ENCODE measurements around the gene TBCCD1. TPM values are rescaled to one million over a fixed set of nuclear protein-coding genes. Genes with fewer than 3 reads are reported as not detected.

The TBCCD1 gene
- 10.8 TPM for polyA plus RNA-seq (2012; ENCODE audit: missing spikeins)

- peak; percentile 98 for TF ChIP-seq POLR2A (IDR thresholded peaks at IDR 0.05; ENCODE audit: low read depth, low read length)
- peak; percentile 96 for TF ChIP-seq POLR2AphosphoS5 (IDR thresholded peaks at IDR 0.05; ENCODE audit: low read depth, low read length)
- peak; percentile 80 for TF ChIP-seq TAF1 (IDR thresholded peaks at IDR 0.05; ENCODE audit: borderline replicate concordance, low read depth, low read length)
- peak; percentile 96 for FAIRE-seq
- peak; percentile 66 for DNase-seq (ENCODE audit: insufficient read length)
These were observed at the start of gene TBCCD1 for GRCh38 chr3:186567072-186567921. Gene TBCCD1 (minus strand): TSS chr3:186567339. CDS start chr3:186564329, 3,010 bp downstream.

DNA sequence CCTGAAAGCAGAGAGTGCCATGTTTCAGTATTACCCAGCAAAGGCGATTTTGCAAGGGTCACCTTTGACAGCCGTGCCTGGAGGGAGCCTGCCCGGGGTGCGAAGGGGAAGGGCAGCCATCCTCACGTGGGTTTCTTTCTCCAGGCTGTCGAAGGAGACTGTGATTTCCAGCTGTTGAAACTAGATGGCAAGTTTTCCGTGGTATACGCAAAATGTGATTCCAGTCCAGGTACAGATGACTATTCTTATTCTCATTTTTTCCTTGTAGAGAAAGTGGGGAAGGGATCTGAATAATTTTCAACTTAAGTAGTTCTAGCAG lies 49.1 kb upstream of the TBCCD1 start:
- no peak for FAIRE-seq
- TF ChIP-seq TAF1 (IDR thresholded peaks at IDR 0.05; ENCODE audit: borderline replicate concordance, low read depth, low read length) (no peak), POLR2A (IDR thresholded peaks at IDR 0.05; ENCODE audit: low read depth, low read length) (no peak), POLR2AphosphoS5 (IDR thresholded peaks at IDR 0.05; ENCODE audit: low read depth, low read length) (no peak)
- DNase-seq (ENCODE audit: insufficient read length) = no peak

DNA sequence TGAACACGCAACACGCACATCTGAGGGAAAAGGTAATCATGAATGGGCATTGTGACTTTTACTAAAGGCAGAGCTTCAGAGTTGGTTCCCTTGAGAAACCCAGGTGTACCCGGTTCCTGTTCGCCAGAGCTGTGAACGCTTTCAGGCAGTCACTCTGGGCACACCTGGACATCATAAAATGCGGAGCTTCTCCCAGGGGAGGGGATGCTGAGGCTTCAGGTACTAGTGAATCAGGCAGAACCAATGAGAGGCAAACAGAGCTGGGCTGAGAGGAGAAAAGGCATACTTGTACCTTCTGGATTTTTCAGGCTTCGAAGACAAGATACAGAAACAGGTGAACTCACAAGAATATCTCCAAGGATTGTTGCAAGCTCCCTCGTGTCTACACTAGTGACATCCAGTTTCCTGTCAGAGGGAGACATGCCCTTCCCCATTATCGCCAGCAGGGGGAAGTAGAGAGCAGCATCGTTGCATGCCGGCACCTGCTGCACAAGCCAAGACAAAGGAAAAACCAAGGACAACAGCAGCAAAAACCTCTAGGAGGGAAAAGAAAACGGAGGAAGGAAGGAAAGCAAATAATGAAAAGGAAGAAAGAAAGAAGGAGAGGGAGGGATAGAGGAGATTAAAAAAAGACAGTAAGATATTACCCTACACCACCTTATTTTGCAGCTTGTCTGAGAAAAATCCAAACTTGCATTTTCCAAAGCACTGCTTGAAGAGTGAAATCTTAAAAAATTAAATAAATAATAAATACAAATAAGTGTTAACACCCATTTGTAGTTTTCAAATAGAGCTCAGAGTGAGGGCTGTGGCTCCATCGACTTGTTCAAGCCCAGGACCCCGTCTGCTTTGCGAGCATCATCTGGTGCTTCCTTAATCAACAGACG lies 47.7 kb upstream of the TBCCD1 start:
- no peak for TF ChIP-seq TAF1 (IDR thresholded peaks at IDR 0.05; ENCODE audit: borderline replicate concordance, low read depth, low read length)
- no peak for TF ChIP-seq POLR2AphosphoS5 (IDR thresholded peaks at IDR 0.05; ENCODE audit: low read depth, low read length)
- no peak for TF ChIP-seq POLR2A (IDR thresholded peaks at IDR 0.05; ENCODE audit: low read depth, low read length)
- FAIRE-seq (peak; percentile 88), DNase-seq (ENCODE audit: insufficient read length) (peak; percentile 58)

DNA sequence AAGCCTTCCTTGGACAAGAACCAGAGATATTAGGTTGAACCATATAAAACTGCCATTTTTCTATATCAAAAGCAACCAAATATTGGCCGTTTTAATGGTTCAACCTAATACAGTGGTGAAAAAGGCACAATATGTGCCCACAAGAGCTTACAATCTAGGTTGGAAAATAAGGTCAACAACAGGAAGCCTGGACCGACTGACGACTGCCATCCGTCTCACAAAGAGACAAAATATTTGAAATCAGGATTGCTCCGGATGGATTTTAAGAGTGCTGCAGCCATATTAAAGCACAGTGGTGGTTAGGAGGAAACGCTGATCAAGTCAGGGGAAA lies 47.1 kb upstream of the TBCCD1 start:
- DNase-seq (ENCODE audit: insufficient read length) (no peak), FAIRE-seq (no peak)
- TF ChIP-seq TAF1 (IDR thresholded peaks at IDR 0.05; ENCODE audit: borderline replicate concordance, low read depth, low read length) = no peak
- TF ChIP-seq POLR2A (IDR thresholded peaks at IDR 0.05; ENCODE audit: low read depth, low read length) = no peak
- no peak for TF ChIP-seq POLR2AphosphoS5 (IDR thresholded peaks at IDR 0.05; ENCODE audit: low read depth, low read length)

GRCh38 chr3:186613637-186614265 lies 46.6 kb upstream of the TBCCD1 start:
- DNase-seq (ENCODE audit: insufficient read length) (no peak), FAIRE-seq (no peak)
- TF ChIP-seq POLR2AphosphoS5 (IDR thresholded peaks at IDR 0.05; ENCODE audit: low read depth, low read length) = no peak
- no peak for TF ChIP-seq TAF1 (IDR thresholded peaks at IDR 0.05; ENCODE audit: borderline replicate concordance, low read depth, low read length)
- TF ChIP-seq POLR2A (IDR thresholded peaks at IDR 0.05; ENCODE audit: low read depth, low read length) = no peak

- DNase-seq (ENCODE audit: insufficient read length) = no peak
- FAIRE-seq = no peak
- TF ChIP-seq TAF1 (IDR thresholded peaks at IDR 0.05; ENCODE audit: borderline replicate concordance, low read depth, low read length) (no peak), POLR2A (IDR thresholded peaks at IDR 0.05; ENCODE audit: low read depth, low read length) (no peak), POLR2AphosphoS5 (IDR thresholded peaks at IDR 0.05; ENCODE audit: low read depth, low read length) (no peak)
These were observed 45.8 kb upstream of the TBCCD1 start, which contains the start of gene AHSG for GRCh38 chr3:186612721-186613636. Gene AHSG (plus strand): TSS chr3:186613060. CDS start chr3:186613142, 82 bp downstream.

DNA sequence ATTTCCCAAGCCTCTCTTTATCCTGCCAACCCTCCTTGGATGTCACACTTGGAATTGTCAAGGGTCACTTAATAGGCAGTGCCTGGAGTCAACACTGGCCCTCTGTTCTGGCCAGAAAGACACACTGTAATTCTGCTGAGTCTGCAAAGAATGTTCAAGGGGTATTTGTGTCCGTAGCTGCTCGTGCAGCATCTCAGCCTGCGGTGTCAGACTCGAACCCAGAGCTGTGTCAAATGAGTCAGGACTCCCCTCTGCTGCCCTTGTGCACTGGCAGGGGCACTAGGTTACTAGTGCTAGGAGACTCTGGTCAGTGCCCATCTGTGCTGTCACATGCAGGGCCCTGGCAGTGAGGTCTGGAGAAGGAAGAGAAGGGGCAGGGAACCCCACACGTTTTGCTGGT lies 44.9 kb upstream of the TBCCD1 start:
- FAIRE-seq (no peak), DNase-seq (ENCODE audit: insufficient read length) (no peak)
- TF ChIP-seq TAF1 (IDR thresholded peaks at IDR 0.05; ENCODE audit: borderline replicate concordance, low read depth, low read length) (no peak), POLR2AphosphoS5 (IDR thresholded peaks at IDR 0.05; ENCODE audit: low read depth, low read length) (no peak), POLR2A (IDR thresholded peaks at IDR 0.05; ENCODE audit: low read depth, low read length) (no peak)

DNA sequence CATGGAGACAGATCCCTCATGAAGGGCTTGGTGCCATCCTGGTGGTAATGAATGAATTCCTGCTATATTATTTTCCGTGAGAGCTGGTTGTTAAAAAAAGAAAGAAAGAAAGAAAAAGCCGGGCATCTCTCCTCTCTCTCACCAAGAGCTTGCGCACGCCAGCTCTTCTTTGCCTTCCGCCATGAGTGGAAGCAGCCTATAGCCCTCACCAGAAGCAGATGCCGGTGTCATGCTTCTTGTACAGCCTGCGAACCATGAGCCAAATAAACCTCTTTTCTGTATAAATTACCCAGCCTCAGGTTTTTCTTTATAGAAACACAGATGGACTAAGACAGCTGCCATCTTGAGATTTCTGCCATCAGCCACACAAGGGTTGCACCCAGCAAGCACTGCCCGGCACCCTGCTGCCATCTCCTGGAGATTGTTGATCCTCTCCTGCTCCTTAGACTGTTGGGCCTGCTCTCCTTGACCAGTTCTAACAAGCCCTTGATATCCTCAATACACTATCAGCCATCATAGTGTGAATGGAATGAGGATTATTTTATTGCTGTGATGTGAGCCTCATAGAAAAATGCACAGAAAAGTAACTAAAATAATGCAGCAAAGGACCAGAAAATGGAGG lies 42.2 kb upstream of the TBCCD1 start:
- DNase-seq (ENCODE audit: insufficient read length) (no peak), FAIRE-seq (no peak)
- TF ChIP-seq POLR2A (IDR thresholded peaks at IDR 0.05; ENCODE audit: low read depth, low read length) (no peak), TAF1 (IDR thresholded peaks at IDR 0.05; ENCODE audit: borderline replicate concordance, low read depth, low read length) (no peak), POLR2AphosphoS5 (IDR thresholded peaks at IDR 0.05; ENCODE audit: low read depth, low read length) (no peak)

DNA sequence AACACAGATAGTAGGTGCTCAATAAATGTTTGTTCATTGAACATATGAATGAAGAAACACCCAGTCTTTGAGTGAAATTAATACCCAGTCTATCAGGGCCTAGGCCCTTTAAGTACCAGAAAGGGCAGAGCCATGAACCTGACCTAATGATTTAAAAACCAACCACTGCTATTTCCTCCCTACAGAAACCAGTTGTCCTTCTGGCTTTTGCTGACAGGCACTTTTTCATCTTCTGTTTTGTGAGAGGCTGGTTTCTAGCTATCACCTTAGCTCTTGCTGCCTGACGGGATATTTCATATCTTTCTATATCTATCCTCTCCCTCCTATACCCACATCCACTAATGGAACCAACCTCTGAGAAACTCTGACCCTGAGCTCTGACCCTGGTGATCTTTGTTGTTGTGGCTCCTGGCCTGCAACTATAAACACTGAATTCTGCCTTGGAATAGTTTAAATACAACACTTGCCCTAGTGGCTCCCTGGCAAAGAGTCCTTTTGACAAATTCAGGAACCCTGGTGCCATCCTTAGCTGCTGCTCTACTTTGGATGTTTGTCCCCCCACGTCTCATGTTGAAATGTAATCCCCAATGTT lies 41.6 kb upstream of the TBCCD1 start:
- TF ChIP-seq POLR2A (IDR thresholded peaks at IDR 0.05; ENCODE audit: low read depth, low read length) (no peak), POLR2AphosphoS5 (IDR thresholded peaks at IDR 0.05; ENCODE audit: low read depth, low read length) (no peak)
- FAIRE-seq (no peak), DNase-seq (ENCODE audit: insufficient read length) (no peak)

Data from GM12892 (cell line).